ENCODE measurements around the gene ARID5B. TPM values are rescaled to one million over a fixed set of nuclear protein-coding genes. Genes with fewer than 3 reads are reported as not detected.

ARID5B gene
- total RNA-seq, 1 experiment from 2014 or later: 0.04 TPM

DNA sequence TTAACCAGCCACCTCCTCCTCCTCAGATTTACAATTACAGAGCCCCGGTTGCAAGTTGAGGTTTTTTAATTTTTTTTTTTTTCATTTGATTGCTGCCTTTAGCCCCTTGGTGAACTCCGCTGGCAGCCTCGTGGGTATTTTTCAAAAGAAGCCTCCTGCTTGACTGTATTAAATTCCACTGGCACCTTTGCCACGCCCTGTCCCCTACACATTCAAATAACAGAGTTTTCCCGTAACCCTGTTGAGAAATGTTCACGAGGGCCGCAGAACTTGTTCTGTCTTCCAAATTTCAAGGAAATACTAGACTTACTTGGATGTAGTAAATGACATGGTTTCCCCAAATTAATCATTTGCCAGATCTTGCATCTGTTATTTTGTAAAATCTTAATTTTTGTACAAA is 167.0 kb downstream of the ARID5B start:
- no peak overlapping the region for H3K4me2 ChIP-seq (ENCODE audit: insufficient read depth, insufficient read length, low read length)
- H3K27me3 Mint-ChIP-seq (ENCODE audit: low read depth): no peaks in the 10 kb centered on the region
- H3K23me2 ChIP-seq (ENCODE audit: insufficient read length, low read depth, low read length, poor library complexity, severe bottlenecking): no peaks in the 10 kb centered on the region
- no peak overlapping the region for H3K27ac ChIP-seq (ENCODE audit: insufficient read length, low read depth, low read length)
- no peaks in the 10 kb centered on the region for H3K79me1 ChIP-seq (ENCODE audit: insufficient read depth, low read depth, low read length, poor library complexity, severe bottlenecking)
- no peak overlapping the region for H2BK12ac ChIP-seq (ENCODE audit: insufficient read length, low read depth, low read length)
- no peak overlapping the region for H3T11ph ChIP-seq (ENCODE audit: low read length)
- no peak overlapping the region for H2AFZ ChIP-seq (ENCODE audit: low read length)
- H3K4me3 Mint-ChIP-seq: no peak overlapping the region
- TF ChIP-seq, protein P1, sequence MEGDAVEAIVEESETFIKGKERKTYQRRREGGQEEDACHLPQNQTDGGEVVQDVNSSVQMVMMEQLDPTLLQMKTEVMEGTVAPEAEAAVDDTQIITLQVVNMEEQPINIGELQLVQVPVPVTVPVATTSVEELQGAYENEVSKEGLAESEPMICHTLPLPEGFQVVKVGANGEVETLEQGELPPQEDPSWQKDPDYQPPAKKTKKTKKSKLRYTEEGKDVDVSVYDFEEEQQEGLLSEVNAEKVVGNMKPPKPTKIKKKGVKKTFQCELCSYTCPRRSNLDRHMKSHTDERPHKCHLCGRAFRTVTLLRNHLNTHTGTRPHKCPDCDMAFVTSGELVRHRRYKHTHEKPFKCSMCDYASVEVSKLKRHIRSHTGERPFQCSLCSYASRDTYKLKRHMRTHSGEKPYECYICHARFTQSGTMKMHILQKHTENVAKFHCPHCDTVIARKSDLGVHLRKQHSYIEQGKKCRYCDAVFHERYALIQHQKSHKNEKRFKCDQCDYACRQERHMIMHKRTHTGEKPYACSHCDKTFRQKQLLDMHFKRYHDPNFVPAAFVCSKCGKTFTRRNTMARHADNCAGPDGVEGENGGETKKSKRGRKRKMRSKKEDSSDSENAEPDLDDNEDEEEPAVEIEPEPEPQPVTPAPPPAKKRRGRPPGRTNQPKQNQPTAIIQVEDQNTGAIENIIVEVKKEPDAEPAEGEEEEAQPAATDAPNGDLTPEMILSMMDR (conservative IDR thresholded peaks at IDR 0.05): no peak
- H3K4me1 ChIP-seq (ENCODE audit: insufficient read depth, low read length): no peaks in the 10 kb centered on the region
- no peak overlapping the region for H3K14ac ChIP-seq (ENCODE audit: insufficient read depth, low read length)
- no peak overlapping the region for H3K18ac ChIP-seq (ENCODE audit: insufficient read length, low read depth, low read length)
- no peak overlapping the region for H4K5ac ChIP-seq (ENCODE audit: insufficient read length, low read depth, low read length)
- H4K8ac ChIP-seq (replicated peaks; ENCODE audit: insufficient read length, low read depth, low read length): no peak overlapping the region
- H3K27me3 ChIP-seq (ENCODE audit: insufficient read depth, low read length): no peaks in the 10 kb centered on the region
- no peak overlapping the region for H3K4ac ChIP-seq (ENCODE audit: low read depth, low read length)
- H3K36me3 Mint-ChIP-seq (ENCODE audit: insufficient read depth in 1 of 3, low read depth in 3 of 3): no peaks in the 10 kb centered on the region
- H3K79me2 ChIP-seq (ENCODE audit: insufficient read depth, low read length): no peaks in the 10 kb centered on the region
- no peak overlapping the region for H2BK15ac ChIP-seq (ENCODE audit: low read depth, low read length)
- H3K56ac ChIP-seq (ENCODE audit: insufficient read length, low read depth, low read length): no peak overlapping the region
- no peak overlapping the region for H3K23ac ChIP-seq (ENCODE audit: insufficient read length, low read depth, low read length)
- no peak for DNase-seq
- no peak overlapping the region for H2BK5ac ChIP-seq (ENCODE audit: insufficient read length, low read length)
- H2BK20ac ChIP-seq (ENCODE audit: low read depth, low read length, poor library complexity, severe bottlenecking): no peak overlapping the region
- WGBS (ENCODE audit: extremely low coverage, insufficient read length, low lambda C conversion rate): no CpG with 5 or more reads among the region's 7 CpGs
- H3K27ac Mint-ChIP-seq: no peak overlapping the region
- H2BK120ac ChIP-seq (ENCODE audit: low read depth, low read length, poor library complexity, severe bottlenecking): no peak overlapping the region
- H3K9me3 ChIP-seq (ENCODE audit: control insufficient read depth, low read depth, low read length): no peaks in the 10 kb centered on the region
- H3K9me3 Mint-ChIP-seq: no peaks in the 10 kb centered on the region
- H3K4me1 Mint-ChIP-seq: peaks cover 13% of the 10 kb centered on the region in 2 experiments; a peak in 3 of 4 replicates
- H2AK5ac ChIP-seq (ENCODE audit: insufficient read length, low read length): no peak overlapping the region
- no peak overlapping the region for H3K9ac ChIP-seq (ENCODE audit: extremely low read depth, insufficient read length, low read length)
- no peaks in the 10 kb centered on the region for H4K20me1 ChIP-seq (ENCODE audit: control insufficient read depth, insufficient read depth, insufficient read length)
- H4K91ac ChIP-seq (ENCODE audit: insufficient read length, low read depth, low read length): no peak overlapping the region
